ENCODE results near the gene AKIRIN2. TPM values are rescaled to one million over a fixed set of nuclear protein-coding genes. Genes with fewer than 3 reads are reported as not detected.
A peak's percentile ranks its signal among the peaks of the same experiment; 100 is the strongest.

AKIRIN2 gene
- total and polyA plus RNA-seq, 5 experiments from 2014 or later = 20.2 to 58.0 (median 33.4) TPM

GRCh38 chr6:87731080-87731479, 29.0 kb upstream of the AKIRIN2 start:
- no peak overlapping the region for H3K4me3 Mint-ChIP-seq
- ATAC-seq = no peak

GRCh38 chr6:87729965-87730719, 28.1 kb upstream of the AKIRIN2 start:
- H3K27ac Mint-ChIP-seq = peak overlapping the region in 2 of 10 donors; percentile 7 to 21
- H3K36me3 Mint-ChIP-seq = peaks cover 0 to 8% (median 0%) of the 10 kb centered on the region in 3 donors
- peaks cover 0 to 2% (median 0%) of the 10 kb centered on the region in 5 donors for H3K27me3 Mint-ChIP-seq
- ATAC-seq (no peak), DNase-seq (no peak)
- peaks cover 0 to 3% (median 0%) of the 10 kb centered on the region in 9 donors for H3K9me3 Mint-ChIP-seq
- H3K4me3 Mint-ChIP-seq = no peak overlapping the region
- peaks cover 4 to 27% (median 11%) of the 10 kb centered on the region in 4 donors for H3K4me1 Mint-ChIP-seq
- POLR2A ChIA-PET = interaction anchor here (0.6 kb wide), 1 partner anchor 28 kb away, joined by 3 read pairs; the partner anchor contains the start of gene AKIRIN2

More at GRCh38 chr6:87731080-87731479, 29.0 kb upstream of the AKIRIN2 start:
- no peak for DNase-seq
- no peak overlapping the region for H3K27ac Mint-ChIP-seq
- peaks cover 4 to 19% (median 11%) of the 10 kb centered on the region in 4 donors for H3K4me1 Mint-ChIP-seq
- H3K9me3 Mint-ChIP-seq = peaks cover 0 to 3% (median 0%) of the 10 kb centered on the region in 9 donors
- peaks cover 0 to 2% (median 0%) of the 10 kb centered on the region in 5 donors for H3K27me3 Mint-ChIP-seq
- POLR2A ChIA-PET = interaction anchor here (0.6 kb wide), 1 partner anchor 29 kb away, joined by 3 read pairs; the partner anchor contains the start of gene AKIRIN2
- H3K36me3 Mint-ChIP-seq = peaks cover 0 to 10% (median 0%) of the 10 kb centered on the region in 3 donors

- peaks cover 0 to 5% (median 0%) of the 10 kb centered on the region in 3 donors for H3K36me3 Mint-ChIP-seq
These were observed 26.7 kb upstream of the AKIRIN2 start for GRCh38 chr6:87728706-87729105.

GRCh38 chr6:87724983-87725811, 23.2 kb upstream of the AKIRIN2 start:
- H3K27me3 Mint-ChIP-seq = peaks cover 0 to 2% (median 0%) of the 10 kb centered on the region in 5 donors

More at GRCh38 chr6:87728706-87729105, 26.7 kb upstream of the AKIRIN2 start:
- Mint-ChIP-seq H3K27ac (no peak overlapping the region), H3K9me3 (peaks cover 0 to 3% (median 0%) of the 10 kb centered on the region in 9 donors), H3K4me3 (no peak overlapping the region), H3K27me3 (peaks cover 0 to 2% (median 0%) of the 10 kb centered on the region in 5 donors), H3K4me1 (peaks cover 4 to 33% (median 11%) of the 10 kb centered on the region in 4 donors)
- POLR2A ChIA-PET = no interaction called here
- ATAC-seq = no peak
- DNase-seq = no peak

GRCh38 chr6:87723170-87724078, 21.4 kb upstream of the AKIRIN2 start:
- H3K9me3 Mint-ChIP-seq = peaks cover 0 to 3% (median 0%) of the 10 kb centered on the region in 9 donors
- DNase-seq (no peak), ATAC-seq (no peak)
- peaks cover 0 to 45% (median 0%) of the 10 kb centered on the region in 4 donors for H3K4me1 Mint-ChIP-seq
- peak overlapping the region in 2 of 10 donors; percentile 12 to 28 for H3K27ac Mint-ChIP-seq
- POLR2A ChIA-PET = no interaction called here
- H3K27me3 Mint-ChIP-seq = peaks cover 0 to 2% (median 0%) of the 10 kb centered on the region in 5 donors
- peak overlapping the region in 1 of 10 donors; percentile 3 for H3K4me3 Mint-ChIP-seq
- H3K36me3 Mint-ChIP-seq = peaks cover 0 to 5% (median 0%) of the 10 kb centered on the region in 3 donors

More at GRCh38 chr6:87724983-87725811, 23.2 kb upstream of the AKIRIN2 start:
- Mint-ChIP-seq H3K4me3 (peak overlapping the region in 1 of 10 donors; percentile 12), H3K9me3 (peaks cover 0 to 3% (median 0%) of the 10 kb centered on the region in 9 donors), H3K4me1 (peaks cover 0 to 36% (median 0%) of the 10 kb centered on the region in 4 donors), H3K27ac (peak overlapping the region in 1 of 10 donors; percentile 13), H3K36me3 (peaks cover 0 to 5% (median 0%) of the 10 kb centered on the region in 3 donors)
- no peak for ATAC-seq
- POLR2A ChIA-PET = no interaction called here
- DNase-seq = no peak

GRCh38 chr6:87722540-87723169, 20.6 kb upstream of the AKIRIN2 start:
- Mint-ChIP-seq H3K4me3 (no peak overlapping the region), H3K4me1 (peaks cover 0 to 45% (median 0%) of the 10 kb centered on the region in 4 donors), H3K36me3 (peaks cover 0 to 3% (median 0%) of the 10 kb centered on the region in 3 donors), H3K9me3 (peaks cover 0 to 2% (median 0%) of the 10 kb centered on the region in 9 donors), H3K27ac (no peak overlapping the region), H3K27me3 (peaks cover 0 to 1% (median 0%) of the 10 kb centered on the region in 5 donors)
- POLR2A ChIA-PET = no interaction called here
- no peak for ATAC-seq
- DNase-seq = no peak

- Mint-ChIP-seq H3K27me3 (no peaks in the 10 kb centered on the region), H3K9me3 (no peaks in the 10 kb centered on the region), H3K27ac (no peak overlapping the region), H3K4me1 (peaks cover 0 to 44% (median 0%) of the 10 kb centered on the region in 4 donors), H3K4me3 (no peak overlapping the region), H3K36me3 (no peaks in the 10 kb centered on the region)
- ATAC-seq (no peak), DNase-seq (no peak)
- POLR2A ChIA-PET = no interaction called here
These were observed 19.3 kb upstream of the AKIRIN2 start for GRCh38 chr6:87721311-87721710.

- H3K4me3 Mint-ChIP-seq = peak overlapping the region in 1 of 10 donors; percentile 30
- ATAC-seq = no peak
- H3K27me3 Mint-ChIP-seq = no peaks in the 10 kb centered on the region
- no peak for DNase-seq
- no peaks in the 10 kb centered on the region for H3K9me3 Mint-ChIP-seq
- peak overlapping the region in 2 of 10 donors; percentile 53 to 55 for H3K27ac Mint-ChIP-seq
- H3K4me1 Mint-ChIP-seq = peaks cover 0 to 37% (median 3%) of the 10 kb centered on the region in 4 donors
- no peaks in the 10 kb centered on the region for H3K36me3 Mint-ChIP-seq
- POLR2A ChIA-PET = no interaction called here
These were observed 16.8 kb upstream of the AKIRIN2 start for GRCh38 chr6:87718662-87719433.

GRCh38 chr6:87716928-87717614, 15.0 kb upstream of the AKIRIN2 start:
- ATAC-seq = no peak
- H3K4me1 Mint-ChIP-seq = peaks cover 0 to 20% (median 3%) of the 10 kb centered on the region in 4 donors
- no peaks in the 10 kb centered on the region for H3K27me3 Mint-ChIP-seq
- POLR2A ChIA-PET = no interaction called here
- no peaks in the 10 kb centered on the region for H3K36me3 Mint-ChIP-seq
- no peak overlapping the region for H3K4me3 Mint-ChIP-seq
- no peaks in the 10 kb centered on the region for H3K9me3 Mint-ChIP-seq
- no peak for DNase-seq
- H3K27ac Mint-ChIP-seq = no peak overlapping the region

- no peaks in the 10 kb centered on the region for H3K36me3 Mint-ChIP-seq
- H3K27ac Mint-ChIP-seq = peak overlapping the region in 1 of 10 donors; percentile 22
- ATAC-seq (no peak), DNase-seq (no peak)
- H3K4me3 Mint-ChIP-seq = no peak overlapping the region
- peaks cover 0 to 3% (median 0%) of the 10 kb centered on the region in 5 donors for H3K27me3 Mint-ChIP-seq
- POLR2A ChIA-PET = no interaction called here
- peaks cover 0 to 17% (median 3%) of the 10 kb centered on the region in 4 donors for H3K4me1 Mint-ChIP-seq
- H3K9me3 Mint-ChIP-seq = peaks cover 0 to 2% (median 0%) of the 10 kb centered on the region in 9 donors
These were observed 12.2 kb upstream of the AKIRIN2 start for GRCh38 chr6:87714093-87714842.
